Uterus (tissue), 4 donors: ENCODE results near the gene ZNF552. TPM values are rescaled to one million over a fixed set of nuclear protein-coding genes. Genes with fewer than 3 reads are reported as not detected.
"Not testable (repeated sequence)": the region's sequence is repeated elsewhere in the genome, so short reads cannot be mapped to it uniquely, and the experiment has no call there.

Experiments
- DNase-seq, 2 donors: peaks; one replicate each; pipeline ENCODE4 v3.0.0-alpha.2; 2019 to 2020
- H3K27ac ChIP-seq, 2 donors: fragments of 200-600 bp; sonication (generic); 1 replicate in 1 of 2; 2 replicates in 1 of 2; pipeline ENCODE4 v1.5.1; 2016 to 2018
- H3K27me3 ChIP-seq, 2 donors: fragments of 200-600 bp; sonication (generic); one replicate each; pipeline ENCODE4 v1.5.1; 2018 to 2019; ENCODE audit warnings: control low read depth in 1 of 2
- H3K36me3 ChIP-seq, 2 donors: fragments of 200-600 bp; sonication (generic); one replicate each; pipeline ENCODE4 v1.5.1; 2019; ENCODE audit warnings: control low read depth in 1 of 2
- H3K4me1 ChIP-seq, 2 donors: fragments of 200-600 bp; sonication (generic); one replicate each; pipeline ENCODE4 v1.5.1; 2018 to 2019; ENCODE audit warnings: control low read depth in 1 of 2
- H3K4me3 ChIP-seq, 2 donors: fragments of 200-600 bp; sonication (generic); 1 replicate in 1 of 2; 2 replicates in 1 of 2; pipeline ENCODE4 v1.5.1; 2018 to 2019; ENCODE audit warnings: mild to moderate bottlenecking in 1 of 2
- H3K9me3 ChIP-seq, 2 donors: fragments of 200-600 bp; sonication (generic); one replicate each; pipeline ENCODE4 v1.5.1; 2019; ENCODE audit warnings: control low read depth in 1 of 2
- CTCF ChIP-seq, 4 experiments: fragments of 200-600 bp in 2 of 4; fragments of 450-650 bp in 2 of 4; sonication (generic) in 2 of 4; IDR thresholded peaks; one replicate each; pipeline ENCODE4 v1.5.1; 2016 to 2019; ENCODE audit warnings: antibody characterized with exemption in 4 of 4, mild to moderate bottlenecking in 2 of 4, moderate library complexity in 1 of 4
- POLR2A ChIP-seq, 2 donors: fragments of 450-650 bp; IDR thresholded peaks; one replicate each; pipeline ENCODE4 v1.6.1; 2016; ENCODE audit warnings: antibody characterized with exemption in 2 of 2, mild to moderate bottlenecking in 1 of 2, moderate library complexity in 1 of 2
- intact Hi-C: fragments of 100-400 bp; cut with DNase I; formaldehyde crosslinking; loops from one replicate; pipeline ENCODE4 v1.15.1; 2023; ENCODE audit warnings: low total_unique reads
- total RNA-seq, 4 donors: library from RNA; depleted of rRNA in 3 of 4; stranded (reverse); fragments of >200 nt in 3 of 4; gene quantifications; one replicate each; pipeline versions ENCODE4 v1.1.0 to v1.2.4, GENCODE V29; 2014 to 2023
- donor health status: DM: yes; HTN: yes; CAD: no.

The ZNF552 gene
- total RNA-seq, 4 donors from 2014 or later: 0.77 to 15.0 (median 9.3) TPM

DNA sequence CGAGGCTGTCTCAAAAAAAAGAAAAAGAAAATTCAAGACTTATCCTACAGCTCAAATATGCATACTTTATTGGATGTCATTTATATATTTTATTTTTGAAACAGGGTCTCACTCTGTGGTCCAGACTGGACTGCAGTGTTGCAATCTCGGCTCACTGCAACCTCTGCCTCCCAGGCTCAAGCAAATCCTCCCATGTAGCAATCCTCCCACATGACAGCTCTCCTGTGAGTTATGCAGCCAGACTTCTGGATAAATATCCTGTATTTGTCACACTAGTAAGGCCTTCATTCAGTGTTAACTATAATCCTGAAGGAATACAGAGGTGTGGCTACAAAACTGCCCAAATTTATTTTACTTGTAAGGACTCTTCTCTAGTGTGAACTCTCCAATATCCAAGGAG, 7.2 kb downstream of the ZNF552 start:
- Histone ChIP-seq H3K27ac (no peak overlapping the region), H3K4me1 (no peaks in the 10 kb centered on the region), H3K27me3 (no peaks in the 10 kb centered on the region), H3K36me3 (no peaks in the 10 kb centered on the region), H3K4me3 (no peak overlapping the region), H3K9me3 (no peaks in the 10 kb centered on the region)
- intact Hi-C loops: no loop called here
- no peak for DNase-seq
- TF ChIP-seq CTCF (IDR thresholded peaks at IDR 0.05): no peak
- no peak for TF ChIP-seq POLR2A (IDR thresholded peaks at IDR 0.05)

DNA sequence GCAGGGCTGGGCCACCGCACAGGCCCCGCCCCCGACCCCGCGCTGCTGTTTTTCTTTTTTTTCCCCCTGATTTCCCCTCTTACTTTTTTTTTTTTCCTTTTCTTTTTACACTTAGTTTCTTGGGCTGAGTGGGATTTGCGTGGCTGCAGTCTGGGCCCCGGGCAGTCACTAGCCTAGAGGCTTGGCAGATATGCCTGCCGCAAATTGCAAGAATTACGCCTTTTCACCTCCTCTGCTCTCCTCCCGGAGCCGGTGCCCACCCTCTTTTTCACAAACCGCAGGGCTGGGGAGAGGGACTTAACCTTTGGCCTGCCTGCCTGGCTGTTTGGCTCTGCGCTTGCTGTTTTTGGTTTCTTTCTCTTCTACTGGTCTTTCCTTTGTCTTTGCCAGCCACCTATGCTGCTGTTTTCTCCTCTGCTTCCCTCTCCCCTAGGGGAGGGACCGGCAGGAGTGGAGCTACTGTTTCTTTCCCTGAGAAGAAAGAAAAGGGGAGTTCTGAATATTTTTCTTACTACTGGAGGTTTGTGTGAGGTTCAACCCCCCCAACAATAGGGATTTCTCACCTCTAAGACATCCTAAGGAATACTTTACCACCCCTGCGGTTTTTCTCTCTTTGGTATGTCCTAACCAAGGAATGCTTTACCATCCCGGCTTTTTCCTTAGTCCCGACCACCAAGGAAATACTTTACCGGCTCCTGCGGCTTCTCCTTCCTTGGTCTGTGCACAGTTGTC, 11.0 kb downstream of the ZNF552 start:
- TF ChIP-seq CTCF (IDR thresholded peaks at IDR 0.05) (no peak), POLR2A (IDR thresholded peaks at IDR 0.05) (no peak)
- H3K4me1 ChIP-seq: no peaks in the 10 kb centered on the region
- H3K9me3 ChIP-seq: no peaks in the 10 kb centered on the region
- H3K27ac ChIP-seq: peak overlapping the region; percentile 86
- intact Hi-C loops: no loop called here
- peak in 1 of 2 donors; percentile 23 for DNase-seq
- H3K4me3 ChIP-seq: peak overlapping the region; percentile 41 to 49
- H3K36me3 ChIP-seq: no peaks in the 10 kb centered on the region
- H3K27me3 ChIP-seq: no peaks in the 10 kb centered on the region

GRCh38 chr19:57803265-57803593, 11.5 kb downstream of the ZNF552 start:
- intact Hi-C loops: no loop called here
- Histone ChIP-seq H3K4me1 (no peaks in the 10 kb centered on the region), H3K27ac (peak overlapping the region; percentile 86), H3K9me3 (no peaks in the 10 kb centered on the region), H3K27me3 (no peaks in the 10 kb centered on the region), H3K4me3 (peak overlapping the region; percentile 41 to 49), H3K36me3 (no peaks in the 10 kb centered on the region)
- DNase-seq: no peak
- no peak for TF ChIP-seq POLR2A (IDR thresholded peaks at IDR 0.05)
- no peak for TF ChIP-seq CTCF (IDR thresholded peaks at IDR 0.05)

DNA sequence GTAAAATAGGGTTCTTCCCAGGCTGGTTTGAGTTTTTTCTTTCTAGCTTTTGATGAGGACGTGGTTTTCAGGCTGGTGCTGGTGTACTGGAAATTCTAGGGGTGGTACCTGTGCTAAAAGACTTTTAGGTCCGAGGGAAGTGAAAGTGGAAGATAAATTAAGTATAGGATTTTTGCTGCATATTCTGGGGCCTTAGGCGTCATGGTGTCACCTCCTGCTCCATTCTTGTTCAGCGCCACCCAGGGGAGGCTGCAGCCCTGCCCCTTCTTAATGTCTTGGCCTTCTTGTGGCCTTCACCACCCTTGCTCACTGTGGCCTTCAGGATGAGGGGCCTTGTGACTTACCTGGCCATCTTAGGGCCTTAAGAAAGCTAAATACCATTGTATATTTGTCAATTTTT, 12.4 kb downstream of the ZNF552 start:
- H3K4me3 ChIP-seq: no peak overlapping the region
- intact Hi-C loops: no loop called here
- H3K4me1 ChIP-seq: no peaks in the 10 kb centered on the region
- no peak for DNase-seq
- no peak for TF ChIP-seq POLR2A (IDR thresholded peaks at IDR 0.05)
- no peak for TF ChIP-seq CTCF (IDR thresholded peaks at IDR 0.05)
- no peaks in the 10 kb centered on the region for H3K27me3 ChIP-seq
- H3K27ac ChIP-seq: no peak overlapping the region
- no peaks in the 10 kb centered on the region for H3K9me3 ChIP-seq
- H3K36me3 ChIP-seq: no peaks in the 10 kb centered on the region

GRCh38 chr19:57800696-57801095, 14.0 kb downstream of the ZNF552 start:
- Histone ChIP-seq H3K27ac (no peak overlapping the region), H3K4me1 (no peaks in the 10 kb centered on the region), H3K9me3 (no peaks in the 10 kb centered on the region), H3K36me3 (no peaks in the 10 kb centered on the region), H3K4me3 (no peak overlapping the region), H3K27me3 (no peaks in the 10 kb centered on the region)
- intact Hi-C loops: no loop called here
- DNase-seq: no peak
- TF ChIP-seq CTCF (IDR thresholded peaks at IDR 0.05) (no peak), POLR2A (IDR thresholded peaks at IDR 0.05) (no peak)

DNA sequence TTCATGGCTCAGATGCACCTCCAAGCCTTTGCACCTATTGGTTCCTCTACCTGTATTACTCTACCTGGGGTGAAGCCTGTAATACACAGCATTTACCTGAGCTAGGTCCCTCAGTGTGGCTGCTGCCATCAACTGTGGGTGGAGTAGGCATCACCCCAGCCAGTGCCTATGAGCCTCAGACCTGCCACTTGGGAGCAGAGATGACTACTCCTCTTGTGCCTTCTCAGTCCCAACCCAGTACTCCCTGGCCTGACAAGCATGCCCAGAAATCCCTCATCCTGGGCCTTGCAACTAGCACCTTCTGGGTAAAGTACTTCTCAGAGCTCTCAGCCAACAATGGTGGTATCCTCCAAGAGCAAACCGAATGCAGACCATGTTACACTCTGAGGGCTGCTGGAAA, 18.1 kb downstream of the ZNF552 start:
- H3K4me3 ChIP-seq, H3K27me3 ChIP-seq, DNase-seq, intact Hi-C loops, H3K27ac ChIP-seq, H3K4me1 ChIP-seq, H3K36me3 ChIP-seq: not testable (repeated sequence)
- peaks cover 0 to 21% of the 10 kb centered on the region in 2 donors for H3K9me3 ChIP-seq
